ENCODE results near the gene FN3KRP. TPM values are rescaled to one million over a fixed set of nuclear protein-coding genes. Genes with fewer than 3 reads are reported as not detected.
A peak's percentile ranks its signal among the peaks of the same experiment; 100 is the strongest.

The FN3KRP gene
- total and polyA plus RNA-seq, 2 of the 13 experiments (the other 11 are each of a cell fraction or from before 2014, with no cell fraction given), result 22.4 to 28.2 TPM

- TF ChIP-seq ZBTB37 (CRISPR knock-in tag; IDR thresholded peaks at IDR 0.05) (no peak), ZNF790 (CRISPR knock-in tag; IDR thresholded peaks at IDR 0.05; ENCODE audit: borderline replicate concordance) (no peak), RFX3 (CRISPR knock-in tag; IDR thresholded peaks at IDR 0.05) (no peak), PHF20 (CRISPR knock-in tag; IDR thresholded peaks at IDR 0.05) (no peak), ZBTB14 (CRISPR knock-in tag; IDR thresholded peaks at IDR 0.05) (0 out of 2 replicates have a peak, but pooled peaks have one; percentile 20), NFKB2 (CRISPR knock-in tag; IDR thresholded peaks at IDR 0.05; ENCODE audit: borderline replicate concordance) (peak; percentile 82; the same call in 1 of the 2 replicates), TCF7 (IDR thresholded peaks at IDR 0.05; ENCODE audit: low read depth) (no peak), SOX13 (IDR thresholded peaks at IDR 0.05) (no peak), SOX13 (CRISPR knock-in tag; conservative IDR thresholded peaks at IDR 0.05 in 1 of 2, IDR thresholded peaks at IDR 0.05 in 1 of 2) (no peak)
These were observed 50.7 kb downstream of the FN3KRP start (continued) for GRCh38 chr17:82767041-82767754.

DNA sequence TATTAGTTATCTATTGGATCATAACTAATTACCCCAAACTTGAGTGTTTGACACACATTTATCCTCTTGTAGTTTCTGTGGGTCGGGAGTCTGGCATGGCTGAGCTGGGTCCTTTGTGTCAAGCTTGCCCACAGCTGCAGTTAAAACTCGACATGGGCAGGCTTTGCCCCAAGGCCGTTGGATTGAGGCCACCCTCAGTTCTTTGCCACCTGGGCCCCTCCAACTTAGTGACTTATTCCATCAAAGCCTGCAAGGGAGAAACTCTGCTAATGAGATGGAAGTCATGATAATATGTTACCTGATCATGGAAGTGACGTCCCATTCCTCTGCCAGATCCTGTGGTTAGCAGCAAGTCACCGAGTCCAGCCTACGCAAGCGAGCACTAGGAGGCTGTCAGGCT is 52.5 kb downstream of the FN3KRP start:
- no peak for FAIRE-seq
- TF ChIP-seq CREB1 (IDR thresholded peaks at IDR 0.05) (no peak), CREB1 (CRISPR knock-in tag; IDR thresholded peaks at IDR 0.05) (no peak), ZNF543 (CRISPR knock-in tag; IDR thresholded peaks at IDR 0.05) (peak; percentile 100)
- TF ChIP-seq, protein P1, sequence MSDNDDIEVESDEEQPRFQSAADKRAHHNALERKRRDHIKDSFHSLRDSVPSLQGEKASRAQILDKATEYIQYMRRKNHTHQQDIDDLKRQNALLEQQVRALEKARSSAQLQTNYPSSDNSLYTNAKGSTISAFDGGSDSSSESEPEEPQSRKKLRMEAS (IDR thresholded peaks at IDR 0.05), result no peak
- TF ChIP-seq, protein P2, sequence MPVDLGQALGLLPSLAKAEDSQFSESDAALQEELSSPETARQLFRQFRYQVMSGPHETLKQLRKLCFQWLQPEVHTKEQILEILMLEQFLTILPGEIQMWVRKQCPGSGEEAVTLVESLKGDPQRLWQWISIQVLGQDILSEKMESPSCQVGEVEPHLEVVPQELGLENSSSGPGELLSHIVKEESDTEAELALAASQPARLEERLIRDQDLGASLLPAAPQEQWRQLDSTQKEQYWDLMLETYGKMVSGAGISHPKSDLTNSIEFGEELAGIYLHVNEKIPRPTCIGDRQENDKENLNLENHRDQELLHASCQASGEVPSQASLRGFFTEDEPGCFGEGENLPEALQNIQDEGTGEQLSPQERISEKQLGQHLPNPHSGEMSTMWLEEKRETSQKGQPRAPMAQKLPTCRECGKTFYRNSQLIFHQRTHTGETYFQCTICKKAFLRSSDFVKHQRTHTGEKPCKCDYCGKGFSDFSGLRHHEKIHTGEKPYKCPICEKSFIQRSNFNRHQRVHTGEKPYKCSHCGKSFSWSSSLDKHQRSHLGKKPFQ (CRISPR knock-in tag; IDR thresholded peaks at IDR 0.05; ENCODE audit: insufficient replicate concordance), result no peak
- TF ChIP-seq, protein P3, sequence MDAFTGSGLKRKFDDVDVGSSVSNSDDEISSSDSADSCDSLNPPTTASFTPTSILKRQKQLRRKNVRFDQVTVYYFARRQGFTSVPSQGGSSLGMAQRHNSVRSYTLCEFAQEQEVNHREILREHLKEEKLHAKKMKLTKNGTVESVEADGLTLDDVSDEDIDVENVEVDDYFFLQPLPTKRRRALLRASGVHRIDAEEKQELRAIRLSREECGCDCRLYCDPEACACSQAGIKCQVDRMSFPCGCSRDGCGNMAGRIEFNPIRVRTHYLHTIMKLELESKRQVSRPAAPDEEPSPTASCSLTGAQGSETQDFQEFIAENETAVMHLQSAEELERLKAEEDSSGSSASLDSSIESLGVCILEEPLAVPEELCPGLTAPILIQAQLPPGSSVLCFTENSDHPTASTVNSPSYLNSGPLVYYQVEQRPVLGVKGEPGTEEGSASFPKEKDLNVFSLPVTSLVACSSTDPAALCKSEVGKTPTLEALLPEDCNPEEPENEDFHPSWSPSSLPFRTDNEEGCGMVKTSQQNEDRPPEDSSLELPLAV (CRISPR knock-in tag; conservative IDR thresholded peaks at IDR 0.05; ENCODE audit: low read depth), result no peak

More for the DNA sequence above, 52.5 kb downstream of the FN3KRP start:
- POLR2A ChIA-PET, result no interaction called here
- Histone ChIP-seq H2AFZ (ENCODE audit: low read length) (no peak overlapping the region), H3K4me2 (ENCODE audit: low read depth, low read length) (no peak overlapping the region), H3K27ac (ENCODE audit: extremely low read length, insufficient read depth, low read length) (no peak overlapping the region), H3K4me1 (ENCODE audit: insufficient read depth, low read length) (no peaks in the 10 kb centered on the region), H3K4me3 (replicated peaks in 1 of 3; ENCODE audit: insufficient read depth in 1 of 3, low read depth in 2 of 3, low read length in 3 of 3) (no peak overlapping the region), H3K79me2 (ENCODE audit: insufficient read depth, low read length) (no peaks in the 10 kb centered on the region), H3K36me3 (replicated peaks in 1 of 2; ENCODE audit: control insufficient read depth in 1 of 2, insufficient read depth in 2 of 2, low read length in 2 of 2) (peaks cover 27 to 64% of the 10 kb centered on the region in 2 experiments; a peak in 4 of 5 replicates), H3K9me3 (ENCODE audit: low read length) (no peaks in the 10 kb centered on the region), H4K20me1 (ENCODE audit: insufficient read depth, low read length) (no peaks in the 10 kb centered on the region), H3K9ac (ENCODE audit: insufficient read depth, low read depth, low read length) (no peak overlapping the region), H3K27me3 (ENCODE audit: control insufficient read depth in 1 of 2, insufficient read depth in 2 of 2, low read length in 2 of 2) (no peaks in the 10 kb centered on the region)
- ATAC-seq, result no peak
- intact Hi-C loops (cut with micrococcal nuclease; ENCODE audit: unreplicated experiment), result no loop called here
- CTCF ChIA-PET (ENCODE audit: low intra/inter-chr PET ratio, low total read pairs), result interaction anchor here (3.4 to 4.3 kb wide), 2 partner anchors 89 to 100 kb away, joined by 26 read pairs; no protein-coding TSS in a partner anchor
- DNase-seq (ENCODE audit: low spot score), result no peak
- WGBS (ENCODE audit: low lambda C conversion rate), result 94% methylated on average over 7 of the region's 7 CpGs
- in situ Hi-C loops (cut with HindIII; ENCODE audit: extremely low pct_ligation_motif_present, low pct_unique_long_range_greater_than_20kb), result no loop called here
- TSS peak; percentile 38 for BruUV-seq (replicated peaks)
